ENCODE data around the gene CHERP. TPM values are rescaled to one million over a fixed set of nuclear protein-coding genes. Genes with fewer than 3 reads are reported as not detected.

Gene CHERP
- total RNA-seq, 2 experiments from 2014 or later, result 15.6 to 87.2 TPM

DNA sequence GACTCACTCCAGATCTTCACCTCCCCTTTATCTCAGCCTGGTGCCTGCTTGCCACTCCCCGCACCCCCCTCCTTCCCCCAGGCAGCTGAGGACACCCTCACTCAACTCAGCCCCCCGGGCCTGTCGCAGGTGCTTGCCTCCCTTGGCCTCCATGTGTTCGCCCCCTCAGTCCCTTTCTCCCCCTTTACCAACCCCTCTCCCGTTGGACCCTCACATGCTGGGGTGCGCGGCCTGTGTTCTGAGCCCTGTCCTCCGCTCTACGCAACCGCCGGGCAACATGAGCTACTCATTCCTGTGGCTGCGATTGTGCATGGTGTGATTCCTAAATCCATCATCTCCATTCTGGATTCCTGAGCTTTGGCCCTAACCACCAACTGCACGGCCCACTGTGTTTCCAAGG lies 5.1 kb downstream of the CHERP start:
- peaks cover 8% of the 10 kb centered on the region for H3K4me1 ChIP-seq (ENCODE audit: insufficient read depth, low read length, poor library complexity, severe bottlenecking)
- intact Hi-C loops (cut with micrococcal nuclease; ENCODE audit: unreplicated experiment), result no loop called here
- H3K36me3 ChIP-seq (ENCODE audit: insufficient read depth, low read length), result peaks cover 95% of the 10 kb centered on the region
- no peak for DNase-seq (ENCODE audit: low spot score)
- H3K9me3 ChIP-seq (ENCODE audit: low read length), result no peaks in the 10 kb centered on the region
- no peak for TF ChIP-seq EZH2phosphoT487 (IDR thresholded peaks at IDR 0.05; ENCODE audit: borderline replicate concordance, low read depth, low read length)
- TF ChIP-seq, protein P1, sequence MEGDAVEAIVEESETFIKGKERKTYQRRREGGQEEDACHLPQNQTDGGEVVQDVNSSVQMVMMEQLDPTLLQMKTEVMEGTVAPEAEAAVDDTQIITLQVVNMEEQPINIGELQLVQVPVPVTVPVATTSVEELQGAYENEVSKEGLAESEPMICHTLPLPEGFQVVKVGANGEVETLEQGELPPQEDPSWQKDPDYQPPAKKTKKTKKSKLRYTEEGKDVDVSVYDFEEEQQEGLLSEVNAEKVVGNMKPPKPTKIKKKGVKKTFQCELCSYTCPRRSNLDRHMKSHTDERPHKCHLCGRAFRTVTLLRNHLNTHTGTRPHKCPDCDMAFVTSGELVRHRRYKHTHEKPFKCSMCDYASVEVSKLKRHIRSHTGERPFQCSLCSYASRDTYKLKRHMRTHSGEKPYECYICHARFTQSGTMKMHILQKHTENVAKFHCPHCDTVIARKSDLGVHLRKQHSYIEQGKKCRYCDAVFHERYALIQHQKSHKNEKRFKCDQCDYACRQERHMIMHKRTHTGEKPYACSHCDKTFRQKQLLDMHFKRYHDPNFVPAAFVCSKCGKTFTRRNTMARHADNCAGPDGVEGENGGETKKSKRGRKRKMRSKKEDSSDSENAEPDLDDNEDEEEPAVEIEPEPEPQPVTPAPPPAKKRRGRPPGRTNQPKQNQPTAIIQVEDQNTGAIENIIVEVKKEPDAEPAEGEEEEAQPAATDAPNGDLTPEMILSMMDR (conservative IDR thresholded peaks at IDR 0.05; ENCODE audit: low read length), result no peak
- no peak overlapping the region for H2AFZ ChIP-seq (ENCODE audit: low read length)
- ChIA-PET POLR2A (no interaction called here), CTCF (ENCODE audit: unreplicated experiment) (interaction anchor here (0.6 kb wide), 2 partner anchors 69 to 135 kb away, joined by 3 read pairs; no protein-coding TSS in a partner anchor)
- H3K4me3 ChIP-seq (ENCODE audit: low read depth, low read length, poor library complexity, severe bottlenecking), result no peak overlapping the region
- H3K27ac ChIP-seq (ENCODE audit: low read depth, low read length, poor library complexity, severe bottlenecking), result no peak overlapping the region
- peaks cover 63% of the 10 kb centered on the region for H3K79me2 ChIP-seq (ENCODE audit: insufficient read depth, low read depth, low read length)
- no peak overlapping the region for H3K4me2 ChIP-seq (ENCODE audit: low read length)
- peaks cover 12% of the 10 kb centered on the region; the same call in 1 of the 2 replicates for H4K20me1 ChIP-seq (ENCODE audit: insufficient read depth, low read length)
- H3K9me2 ChIP-seq (ENCODE audit: insufficient read depth, low read length), result no peaks in the 10 kb centered on the region
- BruUV-seq (replicated peaks), result no TSS peak

DNA sequence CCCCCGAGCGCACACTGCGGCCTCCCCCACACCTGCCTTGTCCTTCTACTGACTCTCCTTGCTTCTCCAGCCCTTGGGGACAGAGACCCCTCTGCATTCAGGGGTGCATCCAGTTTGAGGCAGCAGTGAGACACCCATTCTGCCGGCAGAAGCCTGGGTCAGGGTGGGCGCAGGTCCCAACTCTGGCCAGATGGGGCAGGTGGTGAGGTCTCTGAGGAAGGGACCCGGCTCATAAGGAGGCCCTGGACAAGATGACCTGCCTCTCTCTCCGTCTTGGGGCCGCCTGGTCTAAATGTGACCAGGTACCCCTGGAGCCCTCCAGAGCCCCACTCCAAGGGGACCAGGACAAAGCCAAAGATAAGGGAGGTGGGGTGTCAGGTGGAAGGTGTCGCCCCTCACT lies 6.1 kb downstream of the CHERP start:
- no peaks in the 10 kb centered on the region for H3K9me3 ChIP-seq (ENCODE audit: low read length)
- ChIA-PET POLR2A (no interaction called here), CTCF (ENCODE audit: unreplicated experiment) (no interaction called here)
- DNase-seq (ENCODE audit: low spot score), result no peak
- H3K4me2 ChIP-seq (ENCODE audit: low read length), result no peak overlapping the region
- peaks cover 53% of the 10 kb centered on the region for H3K79me2 ChIP-seq (ENCODE audit: insufficient read depth, low read depth, low read length)
- no peak overlapping the region for H3K4me3 ChIP-seq (ENCODE audit: low read depth, low read length, poor library complexity, severe bottlenecking)
- H3K36me3 ChIP-seq (ENCODE audit: insufficient read depth, low read length), result peaks cover 99% of the 10 kb centered on the region
- BruUV-seq (replicated peaks), result no TSS peak
- peaks cover 6% of the 10 kb centered on the region for H3K4me1 ChIP-seq (ENCODE audit: insufficient read depth, low read length, poor library complexity, severe bottlenecking)
- H3K27ac ChIP-seq (ENCODE audit: low read depth, low read length, poor library complexity, severe bottlenecking), result no peak overlapping the region
- H4K20me1 ChIP-seq (ENCODE audit: insufficient read depth, low read length), result peaks cover 4% of the 10 kb centered on the region; the same call in 1 of the 2 replicates
- no peaks in the 10 kb centered on the region for H3K9me2 ChIP-seq (ENCODE audit: insufficient read depth, low read length)
- intact Hi-C loops (cut with micrococcal nuclease; ENCODE audit: unreplicated experiment), result no loop called here
- H2AFZ ChIP-seq (ENCODE audit: low read length), result no peak overlapping the region
- TF ChIP-seq EZH2phosphoT487 (IDR thresholded peaks at IDR 0.05; ENCODE audit: borderline replicate concordance, low read depth, low read length), result no peak
- TF ChIP-seq, protein P1 (conservative IDR thresholded peaks at IDR 0.05; ENCODE audit: low read length), result no peak

DNA sequence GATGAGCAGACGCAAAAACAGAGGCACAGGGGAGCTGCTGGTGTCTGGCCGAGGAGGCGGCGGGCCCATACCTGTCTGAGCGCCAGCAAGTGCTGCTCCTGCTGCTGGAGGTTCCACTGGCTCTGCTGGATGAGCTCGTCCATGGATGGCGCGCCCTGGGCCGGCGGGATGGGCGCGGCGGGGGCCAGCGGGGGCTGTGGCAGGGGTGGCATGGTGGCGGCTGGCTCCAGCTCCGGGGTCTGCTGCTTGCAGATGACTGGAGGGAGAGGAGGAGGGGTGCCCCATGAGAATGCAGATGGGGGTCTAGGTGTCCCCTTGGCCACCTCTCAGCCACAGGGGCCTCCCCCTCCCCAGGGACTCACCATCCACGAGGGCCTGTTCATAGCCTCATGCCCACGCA lies 6.9 kb downstream of the CHERP start:
- intact Hi-C loops (cut with micrococcal nuclease; ENCODE audit: unreplicated experiment), result no loop called here
- no peak for DNase-seq (ENCODE audit: low spot score)
- H3K4me1 ChIP-seq (ENCODE audit: insufficient read depth, low read length, poor library complexity, severe bottlenecking), result no peaks in the 10 kb centered on the region
- peaks cover 45% of the 10 kb centered on the region for H3K79me2 ChIP-seq (ENCODE audit: insufficient read depth, low read depth, low read length)
- H3K27ac ChIP-seq (ENCODE audit: low read depth, low read length, poor library complexity, severe bottlenecking), result no peak overlapping the region
- POLR2A ChIA-PET, result no interaction called here
- no peak for TF ChIP-seq EZH2phosphoT487 (IDR thresholded peaks at IDR 0.05; ENCODE audit: borderline replicate concordance, low read depth, low read length)
- TF ChIP-seq, protein P1 (conservative IDR thresholded peaks at IDR 0.05; ENCODE audit: low read length), result no peak
- no peaks in the 10 kb centered on the region for H4K20me1 ChIP-seq (ENCODE audit: insufficient read depth, low read length)
- H2AFZ ChIP-seq (ENCODE audit: low read length), result no peak overlapping the region
- no peak overlapping the region for H3K4me2 ChIP-seq (ENCODE audit: low read length)
- CTCF ChIA-PET (ENCODE audit: unreplicated experiment), result no interaction called here
- H3K4me3 ChIP-seq (ENCODE audit: low read depth, low read length, poor library complexity, severe bottlenecking), result no peak overlapping the region
- H3K36me3 ChIP-seq (ENCODE audit: insufficient read depth, low read length), result peaks cover 99% of the 10 kb centered on the region
- H3K9me2 ChIP-seq (ENCODE audit: insufficient read depth, low read length), result no peaks in the 10 kb centered on the region
- no TSS peak for BruUV-seq (replicated peaks)
- H3K9me3 ChIP-seq (ENCODE audit: low read length), result no peaks in the 10 kb centered on the region
